ENCODE results near the gene NDUFS2.

NDUFS2 gene

DNA sequence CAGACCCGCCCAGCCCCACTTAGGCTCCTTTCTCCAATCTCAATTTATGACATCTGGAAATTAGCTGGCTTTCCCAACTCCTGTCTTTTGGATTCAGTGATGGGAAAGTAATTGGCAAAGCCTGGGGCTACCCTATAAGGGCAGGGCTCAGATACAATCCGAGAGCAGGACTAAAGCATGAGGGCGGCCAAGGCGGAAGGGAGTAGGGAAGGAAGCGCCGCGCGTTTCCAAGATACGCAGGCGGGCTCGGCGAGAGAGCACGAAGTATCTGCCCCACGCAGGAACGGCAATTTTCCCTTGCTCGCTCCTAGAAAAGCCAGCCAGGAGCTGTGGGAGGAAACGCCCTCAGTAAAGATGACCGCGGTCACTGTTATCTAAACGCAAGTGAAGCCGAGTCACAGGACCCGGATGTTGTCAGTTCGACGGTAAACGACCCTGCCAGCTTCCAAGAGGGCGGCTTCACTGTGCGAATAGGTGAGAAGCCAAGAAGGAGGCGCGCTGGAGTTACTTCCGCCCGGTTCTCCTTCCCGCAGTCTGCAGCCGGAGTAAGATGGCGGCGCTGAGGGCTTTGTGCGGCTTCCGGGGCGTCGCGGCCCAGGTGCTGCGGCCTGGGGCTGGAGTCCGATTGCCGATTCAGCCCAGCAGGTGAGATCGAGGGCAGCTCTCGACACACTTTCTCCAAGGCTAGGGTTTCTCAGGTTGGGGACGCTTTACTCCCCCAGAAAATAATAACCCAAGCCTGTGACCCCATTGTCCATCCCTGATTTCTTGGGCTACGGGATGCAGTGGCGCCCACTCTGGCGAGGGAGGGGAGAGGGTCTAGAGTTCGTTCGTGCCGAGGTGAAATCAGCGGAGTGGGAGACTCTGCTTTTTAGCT is at the start of gene NDUFS2:
TSS of gene NDUFS2 (plus strand) at position 532 of the 877 bp plus-strand sequence. CDS start at position 551, 19 bp downstream.
- peak; percentile 69 to 99 (median 97) for DNase-seq

DNA sequence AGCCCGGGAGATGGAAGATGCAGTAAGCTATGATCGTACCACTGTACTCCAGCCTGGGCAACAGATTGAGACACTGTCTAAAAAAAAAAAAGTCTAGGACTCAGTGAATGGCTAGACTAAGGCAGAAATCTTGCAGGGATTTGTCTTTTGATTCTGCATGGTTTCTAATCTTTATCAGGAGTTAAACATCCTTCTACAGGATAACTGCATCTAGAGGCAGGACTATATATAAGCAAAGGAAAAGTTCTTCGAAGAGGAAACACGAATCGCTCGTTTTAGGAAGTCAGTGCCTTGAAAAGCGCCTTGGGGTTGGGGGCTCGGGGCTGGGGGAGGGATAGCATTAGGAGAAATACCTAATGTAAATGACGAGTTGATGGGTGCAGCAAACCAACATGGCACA is 49.0 kb upstream of the NDUFS2 start:
- no peak for DNase-seq

DNA sequence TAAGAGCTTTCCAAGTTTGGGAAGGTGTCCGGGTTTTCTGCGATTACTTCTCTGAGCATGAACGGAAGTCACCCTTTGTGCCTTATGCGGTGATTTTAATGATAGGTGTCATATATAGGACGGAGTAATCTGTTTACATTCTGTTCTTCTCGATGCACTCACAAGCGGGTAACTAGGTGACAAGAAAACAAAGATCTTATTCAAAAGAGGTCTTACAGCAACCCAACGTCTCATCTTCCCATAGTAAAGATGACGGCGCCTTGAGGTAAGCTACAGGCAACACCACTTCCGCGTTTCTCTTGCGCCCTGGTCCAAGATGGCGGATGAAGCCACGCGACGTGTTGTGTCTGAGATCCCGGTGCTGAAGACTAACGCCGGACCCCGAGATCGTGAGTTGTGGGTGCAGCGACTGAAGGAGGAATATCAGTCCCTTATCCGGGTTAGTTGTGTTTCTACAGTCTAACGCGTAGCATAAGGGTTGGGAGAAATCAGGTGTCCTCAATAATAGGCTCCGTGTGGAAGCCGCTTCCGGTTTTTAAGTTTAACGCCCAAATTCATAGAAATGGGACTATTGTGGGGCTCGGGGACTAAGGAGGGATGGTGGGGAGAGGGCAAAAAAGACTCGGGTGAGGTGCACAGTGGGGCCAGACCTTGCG is 48.4 kb upstream of the NDUFS2 start, which contains the start of gene UFC1:
TSS of gene UFC1 (plus strand) at position 297 of the 656 bp plus-strand sequence. CDS start at position 317, 20 bp downstream.
- peak; percentile 7 to 87 (median 72) for DNase-seq

DNA sequence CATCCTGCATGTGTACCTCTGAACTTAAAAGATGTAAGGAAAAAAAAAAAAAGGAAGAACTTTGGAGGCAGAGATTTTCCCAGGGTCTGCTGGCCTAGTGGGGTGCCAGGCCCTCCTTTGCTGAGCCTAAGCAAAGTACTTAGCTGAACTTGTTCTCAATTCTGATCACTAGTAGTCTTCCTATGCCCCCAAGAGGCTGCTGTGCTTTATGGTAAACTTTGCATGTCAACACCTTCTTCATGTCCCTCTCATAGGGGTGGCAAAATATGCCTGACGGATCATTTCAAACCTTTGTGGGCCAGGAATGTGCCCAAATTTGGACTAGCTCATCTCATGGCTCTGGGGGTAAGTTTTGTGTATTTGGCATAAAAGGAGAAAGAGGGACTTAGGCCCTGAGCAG is 44.3 kb upstream of the NDUFS2 start:
- no peak for DNase-seq

DNA sequence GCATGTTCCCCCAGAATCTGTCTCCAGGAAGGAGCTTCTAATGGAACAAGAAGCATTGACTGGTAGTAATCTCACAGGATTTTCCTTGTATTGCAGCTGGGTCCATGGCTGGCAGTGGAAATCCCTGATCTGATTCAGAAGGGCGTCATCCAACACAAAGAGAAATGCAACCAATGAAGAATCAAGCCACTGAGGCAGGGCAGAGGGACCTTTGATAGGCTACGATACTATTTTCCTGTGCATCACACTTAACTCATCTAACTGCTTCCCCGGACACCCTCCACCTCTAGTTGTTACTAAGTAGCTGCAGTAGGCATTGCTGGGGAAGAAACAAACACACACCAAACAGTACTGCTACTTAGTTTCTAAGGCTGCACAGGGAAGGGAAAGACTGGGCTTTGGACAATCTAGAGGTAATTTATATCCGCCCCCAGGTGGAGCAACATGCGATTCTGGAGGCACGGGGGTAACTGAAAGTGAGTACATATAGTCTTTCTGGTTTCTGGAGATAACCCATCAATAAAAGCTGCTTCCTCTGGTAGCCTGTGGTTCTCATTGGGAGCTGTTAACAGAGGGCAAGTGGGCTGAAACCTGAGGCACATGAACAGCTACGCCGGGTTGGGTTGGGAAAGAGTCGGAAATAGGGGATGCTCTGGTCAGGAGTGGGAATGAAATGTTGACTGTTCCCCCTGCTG is 43.7 kb upstream of the NDUFS2 start:
- DNase-seq = no peak

DNA sequence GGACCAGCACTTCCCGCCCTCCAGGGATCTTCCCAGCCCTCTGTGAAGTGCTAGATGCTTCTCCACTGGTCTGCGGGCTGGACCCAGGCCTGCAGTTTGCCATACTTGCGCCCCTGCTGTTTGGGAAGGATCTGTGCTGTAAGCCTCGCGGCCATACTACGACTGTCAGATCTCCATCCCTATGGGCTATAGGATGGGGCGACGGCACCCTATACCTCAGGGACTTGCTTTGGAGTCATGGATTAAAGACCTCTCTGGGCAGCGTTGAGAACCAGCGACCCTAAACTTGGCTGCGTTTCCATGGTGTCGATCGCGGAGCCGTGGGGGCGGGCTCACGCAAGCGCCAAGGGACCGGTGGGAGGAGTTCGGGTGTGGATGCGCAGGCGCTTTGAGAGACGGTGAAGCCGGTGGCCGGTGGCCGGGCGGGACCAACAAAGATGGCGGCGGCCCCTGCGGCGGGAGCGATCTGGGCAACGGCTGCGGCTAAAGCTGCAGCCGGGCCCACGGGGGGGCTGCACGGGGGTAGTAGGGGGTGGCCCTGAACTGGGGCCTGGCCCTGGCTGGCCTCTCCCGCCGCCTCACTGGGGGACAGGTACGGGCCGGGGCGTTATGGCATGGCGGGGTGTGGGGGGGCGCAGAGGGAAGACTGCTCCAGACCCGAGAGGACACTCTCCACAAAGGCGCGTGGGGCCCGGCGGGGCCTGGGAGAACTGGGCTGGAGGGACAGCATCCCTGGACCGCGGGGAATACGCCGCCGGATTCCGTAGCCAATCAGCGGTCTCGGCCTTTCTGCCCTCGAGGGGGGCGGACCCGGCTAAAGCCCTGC is 42.9 kb upstream of the NDUFS2 start, which contains the start of gene USP21:
TSS of gene USP21 (plus strand) at position 414 of the 826 bp plus-strand sequence. CDS start 1,141 bp downstream, outside the sequence.
- DNase-seq = peak; percentile 25 to 96 (median 91)

DNA sequence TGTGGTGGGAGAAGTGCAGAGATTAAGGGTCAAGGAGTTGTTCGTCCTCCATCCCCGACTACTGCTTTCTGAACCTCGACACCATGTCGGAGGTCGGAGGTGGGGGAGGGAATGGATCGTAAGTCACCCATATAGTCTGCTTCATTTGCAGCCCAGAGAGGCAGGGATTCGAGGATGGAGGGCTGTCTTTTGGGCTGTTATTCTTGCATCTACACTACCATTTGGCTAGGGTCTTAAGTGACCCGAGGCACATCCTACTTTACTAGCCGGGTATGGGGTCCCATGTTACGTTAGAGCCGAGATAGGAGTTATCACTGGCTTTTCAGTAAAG is 42.3 kb upstream of the NDUFS2 start:
- DNase-seq = no peak

DNA sequence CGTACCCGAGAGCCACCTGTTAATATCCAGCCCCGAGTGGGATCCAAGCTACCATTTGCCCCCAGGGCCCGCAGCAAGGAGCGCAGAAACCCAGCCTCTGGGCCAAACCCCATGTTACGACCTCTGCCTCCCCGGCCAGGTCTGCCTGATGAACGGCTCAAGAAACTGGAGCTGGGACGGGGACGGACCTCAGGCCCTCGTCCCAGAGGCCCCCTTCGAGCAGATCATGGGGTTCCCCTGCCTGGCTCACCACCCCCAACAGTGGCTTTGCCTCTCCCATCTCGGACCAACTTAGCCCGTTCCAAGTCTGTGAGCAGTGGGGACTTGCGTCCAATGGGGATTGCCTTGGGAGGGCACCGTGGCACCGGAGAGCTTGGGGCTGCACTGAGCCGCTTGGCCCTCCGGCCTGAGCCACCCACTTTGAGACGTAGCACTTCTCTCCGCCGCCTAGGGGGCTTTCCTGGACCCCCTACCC is 41.5 kb upstream of the NDUFS2 start:
- no peak for DNase-seq

DNA sequence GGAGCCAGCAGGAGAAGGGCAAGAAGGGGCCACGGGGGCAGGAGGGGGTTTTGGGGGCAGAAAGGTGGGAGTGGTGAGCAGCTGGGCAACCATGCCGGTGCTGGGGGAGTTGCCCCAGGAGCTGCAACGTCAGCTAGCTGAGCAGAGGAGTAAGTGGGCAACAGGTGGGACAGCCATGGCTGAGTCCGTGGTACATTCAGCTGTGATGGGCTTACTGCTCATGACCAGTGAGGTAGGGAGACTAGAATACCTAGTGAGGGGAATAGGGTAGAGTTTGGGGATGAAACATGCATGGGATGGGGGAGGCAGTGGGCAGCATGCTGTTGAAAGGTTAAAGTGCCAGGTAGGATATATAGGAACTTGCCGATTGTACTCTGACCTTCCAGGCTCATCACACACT is 40.5 kb upstream of the NDUFS2 start:
- DNase-seq = no peak

DNA sequence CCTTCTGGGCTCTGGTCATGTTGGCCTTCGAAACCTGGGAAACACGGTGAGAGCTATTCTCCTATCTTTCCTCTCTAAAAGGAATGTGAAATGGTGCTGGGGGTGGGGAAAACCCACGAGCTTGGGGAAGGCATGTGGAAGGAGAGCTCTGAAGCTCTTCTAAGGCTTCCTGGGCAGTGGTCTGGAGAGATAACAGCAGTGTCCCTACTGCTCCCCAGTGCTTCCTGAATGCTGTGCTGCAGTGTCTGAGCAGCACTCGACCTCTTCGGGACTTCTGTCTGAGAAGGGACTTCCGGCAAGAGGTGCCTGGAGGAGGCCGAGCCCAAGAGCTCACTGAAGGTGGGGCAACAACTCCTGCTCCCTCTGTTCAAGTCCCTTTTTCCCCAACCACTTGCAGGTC is 40.1 kb upstream of the NDUFS2 start:
- DNase-seq = no peak

DNA sequence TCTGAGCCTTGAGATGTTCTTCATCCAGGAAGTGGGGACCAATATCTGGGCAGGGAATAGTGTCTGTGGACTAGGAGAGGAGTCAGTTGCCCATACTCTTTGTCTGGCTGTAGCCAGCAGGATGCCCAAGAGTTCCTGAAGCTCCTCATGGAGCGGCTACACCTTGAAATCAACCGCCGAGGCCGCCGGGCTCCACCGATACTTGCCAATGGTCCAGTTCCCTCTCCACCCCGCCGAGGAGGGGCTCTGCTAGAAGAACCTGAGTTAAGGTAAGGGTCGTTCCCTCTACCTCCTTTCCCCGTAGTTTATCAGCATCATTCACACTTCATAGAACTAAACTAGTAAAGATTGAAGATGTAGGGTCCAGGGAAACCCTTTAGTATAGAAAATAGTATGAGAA is 39.4 kb upstream of the NDUFS2 start:
- DNase-seq = no peak

DNA sequence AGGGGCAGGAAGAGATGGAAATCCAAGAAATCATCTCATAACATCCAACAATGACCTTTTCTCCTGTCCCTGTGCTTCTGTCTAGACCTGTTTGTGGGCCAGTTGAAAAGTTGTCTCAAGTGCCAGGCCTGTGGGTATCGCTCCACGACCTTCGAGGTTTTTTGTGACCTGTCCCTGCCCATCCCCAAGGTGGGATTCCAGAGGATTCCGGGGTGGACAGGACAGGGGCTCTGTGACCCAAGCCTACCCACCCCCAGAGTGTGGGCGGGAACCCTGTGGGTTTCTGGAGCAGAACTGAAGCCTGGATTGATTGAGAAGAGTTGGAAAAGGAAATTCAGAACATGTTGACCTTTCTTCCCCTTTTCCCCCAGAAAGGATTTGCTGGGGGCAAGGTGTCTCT is 38.4 kb upstream of the NDUFS2 start:
- no peak for DNase-seq

DNA sequence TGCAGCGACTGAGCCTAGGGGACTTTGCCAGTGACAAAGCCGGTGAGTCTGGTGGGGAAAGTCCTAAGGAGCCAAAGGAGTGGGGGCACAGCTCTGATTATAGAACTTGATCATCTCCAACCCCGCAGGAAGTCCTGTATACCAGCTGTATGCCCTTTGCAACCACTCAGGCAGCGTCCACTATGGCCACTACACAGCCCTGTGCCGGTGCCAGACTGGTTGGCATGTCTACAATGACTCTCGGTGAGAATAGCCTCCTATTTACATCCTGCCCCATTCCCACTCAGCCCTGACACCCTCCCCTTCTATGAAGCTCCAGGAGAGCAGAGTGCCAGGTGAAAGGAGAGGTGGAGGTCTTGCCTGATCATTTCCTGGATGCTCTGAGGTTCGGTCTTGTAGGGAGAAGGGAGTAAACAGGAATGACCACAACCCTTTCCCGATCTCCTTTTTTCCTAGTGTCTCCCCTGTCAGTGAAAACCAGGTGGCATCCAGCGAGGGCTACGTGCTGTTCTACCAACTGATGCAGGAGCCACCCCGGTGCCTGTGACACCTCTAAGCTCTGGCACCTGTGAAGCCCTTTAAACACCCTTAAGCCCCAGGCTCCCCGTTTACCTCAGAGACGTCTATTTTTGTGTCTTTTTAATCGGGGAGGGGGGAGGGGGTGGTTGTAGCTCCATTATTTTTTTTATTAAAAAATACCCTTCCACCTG is 37.1 kb upstream of the NDUFS2 start:
- no peak for DNase-seq

DNA sequence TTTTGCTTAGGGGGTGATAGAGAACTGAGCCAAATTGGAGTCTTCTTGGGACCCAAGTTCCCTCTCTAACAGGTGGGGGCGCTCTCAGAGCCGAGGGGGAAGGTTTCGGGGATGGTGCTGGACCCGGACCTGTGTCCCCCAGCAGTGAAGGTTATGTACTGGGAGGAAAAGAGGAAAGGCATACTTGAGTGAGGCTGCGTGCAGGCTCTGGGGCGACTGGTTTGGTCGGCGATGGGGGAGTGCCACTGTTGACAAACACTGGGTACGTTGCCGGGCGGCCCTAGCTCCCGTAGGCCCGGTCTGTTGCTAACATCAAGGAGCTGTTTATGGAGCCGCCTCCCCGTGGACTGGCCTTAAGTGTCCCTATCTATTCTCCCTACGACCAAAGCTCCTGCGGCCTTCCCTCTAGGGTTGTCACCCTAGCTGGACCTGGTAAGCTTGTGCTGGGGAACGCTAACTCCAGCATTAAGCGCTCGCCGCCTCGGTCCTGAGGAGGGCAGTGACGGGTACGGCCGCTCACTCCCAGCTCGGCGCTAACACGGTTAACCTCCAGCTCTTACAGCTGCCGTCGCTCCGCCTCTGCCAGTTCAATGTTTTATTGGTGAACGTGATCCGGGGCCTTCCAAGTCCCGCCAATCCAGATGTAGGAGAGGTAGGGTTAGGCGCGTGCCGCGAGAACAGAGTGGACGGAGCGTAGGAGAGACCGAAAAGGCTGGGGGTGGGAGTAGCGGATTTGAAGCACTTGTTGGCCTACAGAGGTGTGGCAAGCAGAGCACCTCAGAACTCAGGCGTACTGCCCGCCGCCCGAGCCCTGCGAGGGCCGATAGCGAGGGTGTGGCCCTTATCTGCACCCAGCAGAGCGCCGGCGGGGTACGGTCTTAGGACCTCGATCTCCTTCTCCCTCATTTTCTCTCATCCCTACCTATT is 36.2 kb upstream of the NDUFS2 start, which contains the start of gene PPOX:
TSS of gene PPOX (plus strand) at position 685 of the 927 bp plus-strand sequence. CDS start 422 bp downstream, outside the sequence.
- peak; percentile 85 to 99 (median 97) for DNase-seq

DNA sequence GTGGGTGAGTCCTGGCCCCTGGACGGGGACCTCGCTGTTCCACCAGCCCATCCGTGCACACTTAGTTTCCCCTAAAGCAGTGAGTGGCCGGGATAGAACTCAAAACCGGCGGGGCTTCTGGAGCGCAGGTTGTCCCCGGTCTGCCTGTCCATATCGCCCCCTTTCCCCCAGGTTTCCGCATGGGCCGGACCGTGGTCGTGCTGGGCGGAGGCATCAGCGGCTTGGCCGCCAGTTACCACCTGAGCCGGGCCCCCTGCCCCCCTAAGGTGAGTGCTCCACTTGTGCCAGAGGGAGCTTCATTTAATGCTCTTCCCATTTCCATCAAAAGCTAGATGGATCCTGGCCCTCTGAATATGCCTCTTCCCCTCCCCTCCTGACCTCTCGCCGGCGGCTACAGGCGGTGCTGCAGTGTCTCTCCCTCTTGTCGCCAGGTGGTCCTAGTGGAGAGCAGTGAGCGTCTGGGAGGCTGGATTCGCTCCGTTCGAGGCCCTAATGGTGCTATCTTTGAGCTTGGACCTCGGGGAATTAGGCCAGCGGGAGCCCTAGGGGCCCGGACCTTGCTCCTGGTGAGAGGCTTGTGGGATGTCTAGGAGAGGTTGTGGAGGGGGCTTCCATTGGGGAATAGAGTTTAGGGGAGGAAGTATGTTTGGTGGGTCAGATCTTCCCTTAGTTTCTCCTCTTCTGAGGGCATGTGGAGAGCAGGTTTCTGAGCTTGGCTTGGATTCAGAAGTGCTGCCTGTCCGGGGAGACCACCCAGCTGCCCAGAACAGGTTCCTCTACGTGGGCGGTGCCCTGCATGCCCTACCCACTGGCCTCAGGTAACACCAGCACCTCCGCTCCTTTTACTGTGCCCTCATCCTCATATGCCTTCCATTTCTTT is 35.3 kb upstream of the NDUFS2 start:
- DNase-seq = peak in 2 of 58 donors; percentile 36 to 55

DNA sequence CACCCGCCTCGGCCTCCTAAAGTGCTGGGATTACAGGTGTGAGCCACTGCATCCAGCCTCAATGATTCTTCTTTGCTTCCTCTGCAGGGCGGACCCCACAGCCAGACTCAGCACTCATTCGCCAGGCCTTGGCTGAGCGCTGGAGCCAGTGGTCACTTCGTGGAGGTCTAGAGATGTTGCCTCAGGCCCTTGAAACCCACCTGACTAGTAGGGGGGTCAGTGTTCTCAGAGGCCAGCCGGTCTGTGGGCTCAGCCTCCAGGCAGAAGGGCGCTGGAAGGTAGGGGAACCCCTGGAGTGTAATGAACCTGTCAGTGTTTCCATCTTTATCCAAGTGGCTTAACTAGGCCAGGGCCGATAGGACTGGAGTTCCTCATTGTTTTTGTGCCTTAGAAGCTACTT is 33.3 kb upstream of the NDUFS2 start:
- no peak for DNase-seq

DNA sequence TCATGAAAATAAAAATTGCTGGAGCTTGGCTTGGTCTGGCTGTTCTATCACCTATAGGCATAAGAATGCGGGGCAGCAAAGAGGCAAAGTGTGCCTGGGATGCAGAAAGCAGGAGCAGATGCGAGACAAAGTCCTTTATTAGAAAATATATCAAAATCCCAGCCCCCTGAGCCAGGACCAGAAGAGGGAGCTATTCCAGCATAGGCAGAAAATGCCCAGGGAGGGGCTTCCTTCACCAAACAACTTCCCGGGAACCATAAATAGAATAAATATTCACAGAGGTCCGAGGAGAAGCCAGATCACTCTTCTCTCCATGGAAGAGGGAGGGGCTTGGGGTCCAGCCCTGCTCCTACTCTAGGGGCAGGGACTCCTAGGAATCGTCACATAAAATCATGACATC is 31.0 kb upstream of the NDUFS2 start:
- no peak for DNase-seq

DNA sequence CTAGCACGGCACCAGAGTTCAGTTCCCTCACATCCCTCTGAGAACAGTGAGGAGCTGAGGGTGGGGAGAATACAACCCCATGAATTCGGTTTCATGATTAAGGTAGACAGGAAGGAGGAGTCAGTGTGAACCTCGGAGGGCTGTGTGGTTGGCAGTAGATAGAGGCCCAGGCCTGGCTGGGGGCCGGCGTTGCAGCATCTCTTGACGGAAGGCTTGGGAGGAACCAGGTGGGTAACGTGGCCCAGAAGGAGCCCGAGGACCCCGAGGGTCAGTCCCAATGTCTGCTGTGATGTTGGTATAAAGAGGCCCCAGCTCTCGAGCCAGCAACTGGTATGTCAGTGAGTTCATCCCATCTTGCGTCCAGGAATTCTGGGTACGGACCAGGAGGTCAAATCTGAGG is 30.5 kb upstream of the NDUFS2 start:
- DNase-seq = no peak
